Stomach (tissue), 4 donors: ENCODE data around the gene ASAH2.

Experiments
- CTCF ChIP-seq, 7 experiments: fragments of 450-650 bp in 4 of 7; fragments of 200-600 bp in 3 of 7; sonication (generic) in 3 of 7; IDR thresholded peaks; one replicate each; pipeline ENCODE4 v1.5.1; 2016 to 2019; ENCODE audit warnings: antibody characterized with exemption in 7 of 7, control low read depth in 2 of 7, mild to moderate bottlenecking in 1 of 7
- EP300 ChIP-seq: sonication (generic); formaldehyde crosslinking; IDR thresholded peaks from one replicate; pipeline ENCODE4 v1.6.1; 2017; ENCODE audit warnings: antibody characterized with exemption
- POLR2AphosphoS5 ChIP-seq, 3 donors: sonication (generic); formaldehyde crosslinking; IDR thresholded peaks; one replicate each; pipeline ENCODE4 v1.6.1; 2016; ENCODE audit warnings: antibody characterized with exemption in 3 of 3

GRCh38 chr10:50281967-50282522 lies 30.7 kb upstream of the ASAH2 start:
- no peak for TF ChIP-seq EP300
- no peak for TF ChIP-seq CTCF (IDR thresholded peaks at IDR 0.05)
- TF ChIP-seq POLR2AphosphoS5 (IDR thresholded peaks at IDR 0.05) = no peak
